ENCODE data around the gene MOSMO. TPM values are rescaled to one million over a fixed set of nuclear protein-coding genes. Genes with fewer than 3 reads are reported as not detected.

Gene MOSMO
- total and polyA plus RNA-seq, 10 of the 15 experiments (the other 5 are each of a cell fraction or from before 2014, with no cell fraction given), result 1.7 to 26.7 (median 12.2) TPM

- TF ChIP-seq IRF3 (IDR thresholded peaks at IDR 0.05), result no peak
- TF ChIP-seq KAT2A (conservative IDR thresholded peaks at IDR 0.05; ENCODE audit: control insufficient read depth, low read depth, low read length), result no peak
- no peak for TF ChIP-seq ATF7 (IDR thresholded peaks at IDR 0.05; ENCODE audit: low read depth)
- no peak for TF ChIP-seq RAD21 (IDR thresholded peaks at IDR 0.05; ENCODE audit: insufficient read depth, low read depth, low read length)
- TF ChIP-seq ZZZ3 (IDR thresholded peaks at IDR 0.05; ENCODE audit: control insufficient read depth, insufficient read length, low read depth), result no peak
- TF ChIP-seq RCOR1 (conservative IDR thresholded peaks at IDR 0.05; ENCODE audit: low read depth, low read length), result no peak
- TF ChIP-seq SREBF1 (IDR thresholded peaks at IDR 0.05; ENCODE audit: low read length), result no peak
- TF ChIP-seq USF2 (IDR thresholded peaks at IDR 0.05; ENCODE audit: borderline replicate concordance, low read depth, low read length), result no peak
These were observed 44.0 kb upstream of the MOSMO start (continued) for GRCh38 chr16:21963887-21964286.

GRCh38 chr16:21964353-21964752 lies 43.6 kb upstream of the MOSMO start:
- ChIA-PET POLR2A (no interaction called here), CTCF (interaction anchor here (1.0 to 2.3 kb wide), 4 partner anchors 8 to 225 kb away, joined by 3 to 10 read pairs (median 4); no protein-coding TSS in a partner anchor), RAD21 (ENCODE audit: unreplicated experiment) (interaction anchor here (0.8 kb wide), 1 partner anchor 13 kb away, joined by 3 read pairs; no protein-coding TSS in a partner anchor), SMC1A (ENCODE audit: uncharacterized antibody, unreplicated experiment) (interaction anchor here (1.5 to 2.7 kb wide), 4 partner anchors 8 to 22 kb away, joined by 3 to 7 read pairs (median 5); partner anchors contain the start of gene UQCRC2)
- H2AFZ ChIP-seq (ENCODE audit: control insufficient read depth, low read depth, low read length), result no peak overlapping the region
- no peak overlapping the region for H3K27ac ChIP-seq (ENCODE audit: control insufficient read depth, insufficient read depth)
- no peak overlapping the region for H3K9ac ChIP-seq (ENCODE audit: control insufficient read depth, insufficient read depth, low read length)
- H4K20me1 ChIP-seq (ENCODE audit: control insufficient read depth, insufficient read depth), result no peaks in the 10 kb centered on the region
- 100% methylated on average over 6 of the region's 6 CpGs for WGBS (ENCODE audit: insufficient coverage, insufficient replicate concordance, low lambda C conversion rate, missing lambda C conversion rate)
- BruUV-seq (replicated peaks), result no TSS peak
- no peak overlapping the region for H3K4me3 ChIP-seq
- no peak for ATAC-seq
- no peaks in the 10 kb centered on the region for H3K27me3 ChIP-seq (replicated peaks in 1 of 2; ENCODE audit: control insufficient read depth in 2 of 2, insufficient read depth in 2 of 2, low read length in 1 of 2)
- no peaks in the 10 kb centered on the region; the same call in 1 of the 2 replicates for H3K4me1 ChIP-seq (ENCODE audit: control insufficient read depth, insufficient read depth, low read length)
- H3K36me3 ChIP-seq (ENCODE audit: control insufficient read depth in 2 of 2, insufficient read depth in 2 of 2, low read length in 1 of 2), result peaks cover 8 to 39% of the 10 kb centered on the region in 2 experiments
- no peak overlapping the region for H3K4me2 ChIP-seq (ENCODE audit: control insufficient read depth, insufficient read depth)
- peak; percentile 13 for FAIRE-seq
- in situ Hi-C loops (cut with MboI) (no loop called here), intact Hi-C loops (cut with micrococcal nuclease; ENCODE audit: unreplicated experiment) (no loop called here)
- no peak for DNase-seq (ENCODE audit: low read depth, low spot score)
- no peaks in the 10 kb centered on the region; the same call in 1 of the 2 replicates for H3K79me2 ChIP-seq (ENCODE audit: control insufficient read depth, insufficient read depth, low read length)
- H3K9me3 ChIP-seq (replicated peaks; ENCODE audit: control insufficient read depth, insufficient read depth, low read length), result no peaks in the 10 kb centered on the region
- TF ChIP-seq ZNF274 (IDR thresholded peaks at IDR 0.05; ENCODE audit: insufficient read depth, insufficient read length) (no peak), IRF4 (IDR thresholded peaks at IDR 0.05; ENCODE audit: low read depth, low read length) (no peak), WRNIP1 (IDR thresholded peaks at IDR 0.05; ENCODE audit: borderline replicate concordance, low read depth, low read length) (no peak), HSF1 (IDR thresholded peaks at IDR 0.05; ENCODE audit: low read depth, low read length) (no peak), FOXK2 (IDR thresholded peaks at IDR 0.05) (no peak), BHLHE40 (IDR thresholded peaks at IDR 0.05; ENCODE audit: borderline replicate concordance in 1 of 2, low read depth in 2 of 2, low read length in 1 of 2) (no peak), SMARCA5 (IDR thresholded peaks at IDR 0.05) (no peak), POLR2A (IDR thresholded peaks at IDR 0.05; ENCODE audit: low read depth, low read length) (no peak), E4F1 (IDR thresholded peaks at IDR 0.05; ENCODE audit: borderline replicate concordance, partially characterized antibody) (no peak)
